ENCODE measurements around the gene TBCD. TPM values are rescaled to one million over a fixed set of nuclear protein-coding genes. Genes with fewer than 3 reads are reported as not detected.
"Not testable (repeated sequence)": the region's sequence is repeated elsewhere in the genome, so short reads cannot be mapped to it uniquely, and the experiment has no call there.

Gene TBCD
- total RNA-seq, 1 donor from 2014 or later: 59.8 TPM

DNA sequence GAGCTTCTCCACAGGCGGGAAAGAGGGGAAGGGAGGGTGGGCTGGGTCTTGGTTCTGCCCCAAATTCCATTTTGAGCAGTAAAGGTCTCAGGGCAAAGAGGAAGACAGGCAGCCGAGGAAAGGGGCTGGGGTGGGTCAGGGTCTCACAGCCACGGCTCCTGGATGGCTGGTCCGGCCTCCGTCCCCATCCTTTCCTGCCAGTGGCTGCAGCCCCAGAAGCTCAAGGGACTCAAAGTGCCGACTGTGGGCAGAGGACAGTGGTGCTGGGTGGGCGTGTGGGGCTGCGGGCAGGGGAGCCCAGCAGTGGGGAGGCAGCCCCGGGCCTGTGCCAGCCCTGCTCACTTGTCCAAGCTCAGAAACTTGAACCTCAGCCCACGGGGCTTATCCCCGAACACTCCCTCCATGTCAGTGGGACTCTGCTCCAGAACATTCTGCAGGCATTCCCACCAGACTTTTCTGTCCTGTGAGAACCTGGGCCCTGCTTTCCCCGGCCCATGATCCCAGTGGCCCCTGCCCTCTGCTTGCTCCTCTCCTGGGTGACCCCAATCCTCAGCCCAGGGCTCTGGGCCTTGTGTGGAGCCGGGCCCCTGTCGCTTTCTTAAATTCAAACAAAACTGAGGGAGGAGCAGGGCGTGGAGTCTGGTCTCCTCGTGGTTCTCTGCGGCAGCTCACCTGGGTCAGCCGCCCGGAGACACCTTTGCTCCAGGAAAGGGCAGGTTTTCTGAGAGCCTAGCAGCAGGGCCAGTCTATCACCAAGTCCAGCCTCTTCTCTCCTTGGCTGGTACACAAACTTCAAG, 209.7 kb downstream of the TBCD start:
- no peak overlapping the region for H3K27ac Mint-ChIP-seq (ENCODE audit: unreplicated experiment)
- H3K4me1 Mint-ChIP-seq (ENCODE audit: low read depth): peaks cover 8% of the 10 kb centered on the region
- TF ChIP-seq CTCF (IDR thresholded peaks at IDR 0.05): no peak
- no peak overlapping the region for H3K4me3 Mint-ChIP-seq (ENCODE audit: unreplicated experiment)
- H3K36me3 Mint-ChIP-seq (ENCODE audit: low read depth): no peaks in the 10 kb centered on the region
- no peak for DNase-seq (ENCODE audit: low spot score)
- H3K27me3 Mint-ChIP-seq (ENCODE audit: low read depth): no peaks in the 10 kb centered on the region
- no peaks in the 10 kb centered on the region for H3K9me3 Mint-ChIP-seq (ENCODE audit: low read depth)

GRCh38 chr17:82962163-82962720, 210.4 kb downstream of the TBCD start:
- no peak for DNase-seq (ENCODE audit: low spot score)

GRCh38 chr17:82963104-82963950, 211.5 kb downstream of the TBCD start:
- Mint-ChIP-seq H3K27me3 (ENCODE audit: low read depth) (no peaks in the 10 kb centered on the region), H3K4me3 (ENCODE audit: unreplicated experiment) (peak overlapping the region; percentile 54), H3K36me3 (ENCODE audit: low read depth) (no peaks in the 10 kb centered on the region), H3K9me3 (ENCODE audit: low read depth) (no peaks in the 10 kb centered on the region), H3K4me1 (ENCODE audit: low read depth) (peaks cover 8% of the 10 kb centered on the region), H3K27ac (ENCODE audit: unreplicated experiment) (no peak overlapping the region)
- peak; percentile 88 for DNase-seq (ENCODE audit: low spot score)
- TF ChIP-seq CTCF (IDR thresholded peaks at IDR 0.05): peak; percentile 89

More at GRCh38 chr17:82962163-82962720, 210.4 kb downstream of the TBCD start:
- Mint-ChIP-seq H3K4me1 (ENCODE audit: low read depth) (peaks cover 8% of the 10 kb centered on the region), H3K4me3 (ENCODE audit: unreplicated experiment) (no peak overlapping the region), H3K9me3 (ENCODE audit: low read depth) (no peaks in the 10 kb centered on the region), H3K27ac (ENCODE audit: unreplicated experiment) (no peak overlapping the region), H3K27me3 (ENCODE audit: low read depth) (no peaks in the 10 kb centered on the region), H3K36me3 (ENCODE audit: low read depth) (no peaks in the 10 kb centered on the region)
- TF ChIP-seq CTCF (IDR thresholded peaks at IDR 0.05): no peak

- H3K4me1 Mint-ChIP-seq (ENCODE audit: low read depth); H3K36me3 Mint-ChIP-seq (ENCODE audit: low read depth); H3K4me3 Mint-ChIP-seq (ENCODE audit: unreplicated experiment); H3K27me3 Mint-ChIP-seq (ENCODE audit: low read depth); H3K9me3 Mint-ChIP-seq (ENCODE audit: low read depth); DNase-seq (ENCODE audit: low spot score); H3K27ac Mint-ChIP-seq (ENCODE audit: unreplicated experiment): not testable (repeated sequence)
Observed at GRCh38 chr17:82964451-82964850, 212.6 kb downstream of the TBCD start.

GRCh38 chr17:82964851-82965341, 213.0 kb downstream of the TBCD start:
- Mint-ChIP-seq H3K4me3 (ENCODE audit: unreplicated experiment) (no peak overlapping the region), H3K27me3 (ENCODE audit: low read depth) (no peaks in the 10 kb centered on the region)
- DNase-seq (ENCODE audit: low spot score): no peak

More at GRCh38 chr17:82964851-82965341, 213.0 kb downstream of the TBCD start:
- Mint-ChIP-seq H3K27ac (ENCODE audit: unreplicated experiment) (no peak overlapping the region), H3K4me1 (ENCODE audit: low read depth) (peaks cover 8% of the 10 kb centered on the region), H3K9me3 (ENCODE audit: low read depth) (no peaks in the 10 kb centered on the region), H3K36me3 (ENCODE audit: low read depth) (no peaks in the 10 kb centered on the region)
- TF ChIP-seq CTCF (IDR thresholded peaks at IDR 0.05): no peak
